Liver (tissue), 9 donors: ENCODE data around the gene BSN. TPM values are rescaled to one million over a fixed set of nuclear protein-coding genes. Genes with fewer than 3 reads are reported as not detected.

Experiments
- DNase-seq: peaks from one replicate; pipeline ENCODE4 v3.0.0-alpha.2; 2017; ENCODE audit warnings: low spot score
- H3K27ac ChIP-seq, 2 donors: one replicate each; pipeline ENCODE4 v1.7.0; 2013; ENCODE audit warnings: inconsistent platforms in 2 of 2, low read length in 2 of 2, control low read depth in 1 of 2, low read depth in 1 of 2, mild to moderate bottlenecking in 1 of 2
- H3K27me3 ChIP-seq, 4 donors: one replicate each; pipeline versions ENCODE4 v1.6.1 to v1.7.0; 2013; ENCODE audit warnings: low read length in 3 of 4, inconsistent platforms in 1 of 4, mild to moderate bottlenecking in 1 of 4, moderate library complexity in 1 of 4; ENCODE audit not compliant: control insufficient read depth in 4 of 4, insufficient read depth in 4 of 4
- H3K36me3 ChIP-seq, 4 donors: one replicate each; pipeline versions ENCODE4 v1.6.1 to v1.7.0; 2013; ENCODE audit warnings: low read length in 3 of 4, mild to moderate bottlenecking in 3 of 4, low read depth in 1 of 4, moderate library complexity in 1 of 4; ENCODE audit not compliant: control insufficient read depth in 4 of 4, insufficient read depth in 3 of 4
- H3K4me1 ChIP-seq, 4 donors: one replicate each; pipeline versions ENCODE4 v1.6.1 to v1.7.0; 2013; ENCODE audit warnings: low read length in 3 of 4, mild to moderate bottlenecking in 3 of 4, moderate library complexity in 1 of 4; ENCODE audit not compliant: control insufficient read depth in 4 of 4, insufficient read depth in 4 of 4
- H3K4me3 ChIP-seq, 3 donors: one replicate each; pipeline versions ENCODE4 v1.6.1 to v1.7.0; 2013; ENCODE audit warnings: low read length in 3 of 3, control low read depth in 1 of 3, low read depth in 1 of 3, mild to moderate bottlenecking in 1 of 3
- H3K9ac ChIP-seq, 2 donors: one replicate each; pipeline ENCODE4 v1.7.0; 2013; ENCODE audit warnings: low read length in 2 of 2, mild to moderate bottlenecking in 2 of 2, moderate library complexity in 2 of 2, control low read depth in 1 of 2, low read depth in 1 of 2
- H3K9me3 ChIP-seq, 4 donors: one replicate each; pipeline versions ENCODE4 v1.6.1 to v1.7.0; 2013; ENCODE audit warnings: low read length in 3 of 4; ENCODE audit not compliant: control insufficient read depth in 4 of 4
- ATF3 ChIP-seq: IDR thresholded peaks from 2 replicates; pipeline ENCODE4 v1.6.1; 2016; ENCODE audit warnings: antibody characterized with exemption
- FOXA1 ChIP-seq: IDR thresholded peaks from 2 replicates; pipeline ENCODE4 v1.6.1; 2016; ENCODE audit warnings: antibody characterized with exemption
- FOXA2 ChIP-seq: IDR thresholded peaks from 2 replicates; pipeline ENCODE4 v1.6.1; 2016; ENCODE audit warnings: antibody characterized with exemption
- HNF4A ChIP-seq, 2 donors: conservative IDR thresholded peaks; 2 replicates each; pipeline ENCODE4 v1.6.1; 2016; ENCODE audit warnings: antibody characterized with exemption in 2 of 2, mild to moderate bottlenecking in 2 of 2
- HNF4G ChIP-seq: IDR thresholded peaks from 2 replicates; pipeline ENCODE4 v1.6.1; 2016; ENCODE audit warnings: antibody characterized with exemption
- JUND ChIP-seq, 2 donors: IDR thresholded peaks; 2 replicates each; pipeline ENCODE4 v1.6.1; 2016; ENCODE audit warnings: antibody characterized with exemption in 2 of 2
- MAX ChIP-seq: IDR thresholded peaks from 2 replicates; pipeline ENCODE4 v1.6.1; 2016; ENCODE audit warnings: antibody characterized with exemption
- REST ChIP-seq: IDR thresholded peaks from 2 replicates; pipeline ENCODE4 v1.6.1; 2016; ENCODE audit warnings: antibody characterized with exemption, mild to moderate bottlenecking
- RXRA ChIP-seq, 2 donors: IDR thresholded peaks; 2 replicates each; pipeline ENCODE4 v1.6.1; 2017 to 2018; ENCODE audit warnings: antibody characterized with exemption in 2 of 2, mild to moderate bottlenecking in 1 of 2
- YY1 ChIP-seq: IDR thresholded peaks from 2 replicates; pipeline ENCODE4 v1.6.1; 2016; ENCODE audit warnings: antibody characterized with exemption, mild to moderate bottlenecking
- ZBTB33 ChIP-seq: IDR thresholded peaks from 2 replicates; pipeline ENCODE4 v1.6.1; 2016; ENCODE audit warnings: antibody characterized with exemption
- WGBS: extraction: QIAGEN DNeasy Blood & Tissue Kit; methylation state at CpG from one replicate; pipeline ENCODE4 v1.1.7; 2013; 5-methylcytosine and 5-hydroxymethylcytosine counted together
- polyA plus RNA-seq, 2 donors: library from polyadenylated mRNA; stranded (reverse) in 1 of 2; unstranded in 1 of 2; fragments of 200-250 nt in 1 of 2; fragments of >200 nt in 1 of 2; fragmentation: Nextera tagmentation in 1 of 2; extraction: Ambion mirVana in 1 of 2; gene quantifications; one replicate each; pipeline versions ENCODE4 v1.2.1 to v1.2.3, GENCODE V29; 2013 to 2015
- total RNA-seq, 2 donors: library from RNA; depleted of rRNA; stranded (reverse); fragments of >200 nt; gene quantifications; one replicate each; pipeline ENCODE4 v1.2.3, GENCODE V29; 2014
- donor health status: healthy.
- donor health status: healthy.
- donor health status: healthy.
- donor health status: healthy.
- donor health status: healthy.

BSN gene
- total and polyA plus RNA-seq, 4 donors, result 0.32 to 0.67 (median 0.40) TPM

DNA sequence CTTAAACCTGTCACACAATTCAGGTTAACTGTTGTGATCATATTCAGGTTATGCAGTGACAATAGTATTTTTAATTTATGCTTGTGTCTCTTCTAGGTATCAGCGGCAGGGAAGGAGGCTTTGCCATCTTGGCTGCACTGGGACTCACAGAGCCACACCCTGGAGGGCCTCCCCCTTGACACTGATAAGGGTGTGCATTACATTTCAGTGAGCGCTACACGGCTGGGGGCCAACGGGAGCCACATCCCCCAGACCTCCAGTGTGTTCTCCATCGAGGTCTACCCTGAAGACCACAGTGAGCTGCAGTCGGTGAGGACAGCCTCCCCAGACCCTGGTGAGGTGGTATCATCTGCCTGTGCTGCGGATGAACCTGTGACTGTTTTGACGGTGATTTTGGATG lies 23.6 kb upstream of the BSN start:
- Histone ChIP-seq H3K36me3 (peaks cover 0 to 24% (median 16%) of the 10 kb centered on the region in 4 donors), H3K27me3 (no peaks in the 10 kb centered on the region), H3K9ac (no peak overlapping the region), H3K4me1 (peaks cover 7 to 14% (median 12%) of the 10 kb centered on the region in 4 donors), H3K27ac (no peak overlapping the region), H3K9me3 (no peaks in the 10 kb centered on the region), H3K4me3 (no peak overlapping the region)
- DNase-seq, result no peak
- TF ChIP-seq FOXA1 (no peak), MAX (no peak), HNF4G (no peak), REST (no peak), RXRA (IDR thresholded peaks at IDR 0.05) (no peak), YY1 (no peak), ZBTB33 (no peak)
- WGBS, result 95% methylated on average over 8 of the region's 8 CpGs

DNA sequence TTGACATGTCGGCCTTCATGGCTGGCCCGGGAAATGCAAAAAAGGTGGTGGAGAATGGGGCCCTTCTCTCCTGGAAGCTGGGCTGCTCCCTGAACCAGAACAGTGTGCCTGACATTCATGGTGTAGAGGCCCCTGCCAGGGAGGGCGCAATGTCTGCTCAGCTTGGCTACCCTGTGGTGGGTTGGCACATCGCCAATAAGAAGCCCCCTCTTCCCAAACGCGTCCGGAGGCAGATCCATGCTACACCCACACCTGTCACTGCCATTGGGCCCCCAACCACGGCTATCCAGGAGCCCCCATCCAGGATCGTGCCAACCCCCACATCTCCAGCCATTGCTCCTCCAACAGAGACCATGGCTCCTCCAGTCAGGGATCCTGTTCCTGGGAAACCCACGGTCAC lies 23.1 kb upstream of the BSN start:
- peaks cover 0 to 24% (median 16%) of the 10 kb centered on the region in 4 donors for H3K36me3 ChIP-seq
- WGBS, result 88% methylated on average over 10 of the region's 10 CpGs
- no peak overlapping the region for H3K27ac ChIP-seq
- H3K9me3 ChIP-seq, result no peaks in the 10 kb centered on the region
- TF ChIP-seq JUND (IDR thresholded peaks at IDR 0.05) (no peak), REST (no peak)
- no peaks in the 10 kb centered on the region for H3K27me3 ChIP-seq
- no peak overlapping the region for H3K9ac ChIP-seq
- no peak for DNase-seq
- no peak overlapping the region for H3K4me3 ChIP-seq
- H3K4me1 ChIP-seq, result peaks cover 11 to 17% (median 17%) of the 10 kb centered on the region in 4 donors

DNA sequence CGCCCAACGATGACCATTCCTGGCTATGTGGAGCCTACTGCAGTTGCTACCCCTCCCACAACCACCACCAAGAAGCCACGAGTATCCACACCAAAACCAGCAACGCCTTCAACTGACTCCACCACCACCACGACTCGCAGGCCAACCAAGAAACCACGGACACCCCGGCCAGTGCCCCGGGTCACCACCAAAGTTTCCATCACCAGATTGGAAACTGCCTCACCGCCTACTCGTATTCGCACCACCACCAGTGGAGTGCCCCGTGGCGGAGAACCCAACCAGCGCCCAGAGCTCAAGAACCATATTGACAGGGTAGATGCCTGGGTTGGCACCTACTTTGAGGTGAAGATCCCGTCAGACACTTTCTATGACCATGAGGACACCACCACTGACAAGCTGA lies 22.6 kb upstream of the BSN start:
- 96% methylated on average over 16 of the region's 16 CpGs for WGBS
- DNase-seq, result no peak
- Histone ChIP-seq H3K9me3 (no peaks in the 10 kb centered on the region), H3K4me3 (no peak overlapping the region), H3K27ac (no peak overlapping the region), H3K36me3 (peaks cover 0 to 24% (median 16%) of the 10 kb centered on the region in 4 donors), H3K9ac (no peak overlapping the region), H3K27me3 (no peaks in the 10 kb centered on the region), H3K4me1 (peaks cover 16 to 22% (median 19%) of the 10 kb centered on the region in 4 donors)
- TF ChIP-seq REST, result no peak
- no peak for TF ChIP-seq FOXA2
- no peak for TF ChIP-seq YY1
- TF ChIP-seq JUND (IDR thresholded peaks at IDR 0.05), result no peak
- no peak for TF ChIP-seq ATF3
- TF ChIP-seq HNF4G, result no peak
- TF ChIP-seq HNF4A (conservative IDR thresholded peaks at IDR 0.05), result no peak
- no peak for TF ChIP-seq ZBTB33
